Ishikawa (cell line): Measurements from ENCODE around the gene MECR.

ENCODE experiments used
- CEBPB ChIP-seq: IDR thresholded peaks from 2 replicates; pipeline ENCODE4 v1.6.1; 2012
- CREB1 ChIP-seq: IDR thresholded peaks from 2 replicates; pipeline ENCODE4 v1.6.1; 2012; ENCODE audit warnings: low read depth
- EGR1 ChIP-seq: IDR thresholded peaks from 2 replicates; pipeline ENCODE4 v1.6.1; 2012
- EP300 ChIP-seq: IDR thresholded peaks from 2 replicates; pipeline ENCODE4 v1.6.1; 2012; ENCODE audit warnings: borderline replicate concordance
- FOXM1 ChIP-seq: IDR thresholded peaks from 2 replicates; pipeline ENCODE4 v1.6.1; 2012; ENCODE audit warnings: low read depth, borderline replicate concordance
- MAX ChIP-seq: IDR thresholded peaks from 2 replicates; pipeline ENCODE4 v1.6.1; 2012
- NFIC ChIP-seq: IDR thresholded peaks from 2 replicates; pipeline ENCODE4 v1.6.1; 2012
- RAD21 ChIP-seq: IDR thresholded peaks from 2 replicates; pipeline ENCODE4 v1.6.1; 2012; ENCODE audit warnings: low read depth
- REST ChIP-seq: IDR thresholded peaks from 2 replicates; pipeline ENCODE4 v1.6.1; 2012; ENCODE audit warnings: low read depth, mild to moderate bottlenecking
- TAF1 ChIP-seq: IDR thresholded peaks from 2 replicates; pipeline ENCODE4 v1.6.1; 2012; ENCODE audit warnings: low read depth, mild to moderate bottlenecking
- TCF12 ChIP-seq: IDR thresholded peaks from 2 replicates; pipeline ENCODE4 v1.6.1; 2012; ENCODE audit warnings: low read depth
- TEAD4 ChIP-seq: IDR thresholded peaks from 2 replicates; pipeline ENCODE4 v1.6.1; 2012
- USF1 ChIP-seq: IDR thresholded peaks from 2 replicates; pipeline ENCODE4 v1.6.1; 2012
- YY1 ChIP-seq: IDR thresholded peaks from 2 replicates; pipeline ENCODE4 v1.6.1; 2012; ENCODE audit warnings: low read depth
- ZBTB7A ChIP-seq: IDR thresholded peaks from 2 replicates; pipeline ENCODE4 v1.6.1; 2012; ENCODE audit warnings: low read depth

MECR gene

GRCh38 chr1:29225361-29225760, 5.4 kb downstream of the MECR start:
- TF ChIP-seq EP300 (no peak), MAX (no peak), EGR1 (no peak), USF1 (no peak), CEBPB (no peak), RAD21 (no peak), TCF12 (no peak), NFIC (no peak), FOXM1 (no peak), YY1 (no peak), TEAD4 (no peak), TAF1 (no peak), CREB1 (no peak), ZBTB7A (no peak), REST (no peak)

- TF ChIP-seq YY1 (no peak), EGR1 (no peak), TEAD4 (no peak), ZBTB7A (no peak), NFIC (no peak), USF1 (no peak)
Observed at GRCh38 chr1:29224356-29224837, 6.3 kb downstream of the MECR start.

GRCh38 chr1:29223521-29223920, 7.2 kb downstream of the MECR start:
- TF ChIP-seq REST (no peak), ZBTB7A (no peak), MAX (no peak), RAD21 (no peak), TEAD4 (no peak), CREB1 (no peak), FOXM1 (no peak), EGR1 (no peak), NFIC (no peak), YY1 (no peak), CEBPB (no peak), USF1 (no peak)

- no peak for TF ChIP-seq RAD21
- TF ChIP-seq TAF1, result no peak
- no peak for TF ChIP-seq ZBTB7A
- no peak for TF ChIP-seq YY1
- TF ChIP-seq CEBPB, result no peak
- no peak for TF ChIP-seq MAX
- TF ChIP-seq TEAD4, result no peak
- no peak for TF ChIP-seq USF1
- no peak for TF ChIP-seq EP300
- no peak for TF ChIP-seq CREB1
- TF ChIP-seq EGR1, result no peak
- no peak for TF ChIP-seq REST
- TF ChIP-seq FOXM1, result no peak
- TF ChIP-seq NFIC, result no peak
- TF ChIP-seq TCF12, result no peak
Observed at GRCh38 chr1:29222686-29223085, 8.0 kb downstream of the MECR start.
